ENCODE results near the gene EXOC3L4. TPM values are rescaled to one million over a fixed set of nuclear protein-coding genes. Genes with fewer than 3 reads are reported as not detected.
A peak's percentile ranks its signal among the peaks of the same experiment; 100 is the strongest.

EXOC3L4 gene
- polyA plus RNA-seq, 1 of the 3 experiments (the other 2 are of a cell fraction), result 0.46 TPM

DNA sequence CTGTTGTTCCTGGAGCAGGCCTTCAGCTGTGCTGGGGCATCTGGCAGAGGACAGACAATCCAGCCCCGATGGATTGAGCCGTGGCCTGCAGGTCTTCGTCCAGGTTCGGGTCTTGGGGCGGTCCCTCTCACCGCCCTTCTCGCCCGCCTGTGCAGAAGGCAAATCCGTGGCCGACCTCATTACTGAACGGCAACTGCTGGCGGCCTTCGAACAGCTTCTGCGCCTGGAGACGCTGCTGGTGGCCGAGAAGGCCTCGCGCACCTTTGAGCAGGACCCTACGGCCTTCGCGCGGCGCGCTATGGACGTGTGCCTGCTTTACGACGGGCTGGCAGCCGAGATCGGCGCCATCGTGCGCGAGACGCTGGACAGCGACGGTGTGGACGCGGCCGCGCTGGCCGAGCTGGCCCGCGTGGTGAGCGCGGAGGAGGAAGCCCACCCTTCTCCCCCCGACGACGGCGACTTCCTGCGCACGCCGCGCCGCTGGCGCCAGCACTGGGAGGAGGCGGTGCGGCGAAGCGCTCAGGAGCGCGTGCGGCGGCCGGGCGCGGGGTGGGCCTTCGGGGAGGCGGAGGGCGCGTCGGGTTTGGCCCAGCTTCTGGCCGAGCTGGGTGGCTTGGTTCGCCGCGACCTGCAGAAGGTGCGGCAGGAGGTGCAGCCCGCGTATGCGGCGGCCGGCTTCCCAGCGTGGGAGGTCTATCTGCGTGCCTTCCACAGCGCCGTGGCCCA, 7.6 kb downstream of the EXOC3L4 start:
- no peak for DNase-seq
- no peak overlapping the region for H2AFZ ChIP-seq (ENCODE audit: low read depth)
- no peak overlapping the region for H3K9ac ChIP-seq
- ChIA-PET POLR2A (no interaction called here), CTCF (interaction anchor here (0.7 to 7.8 kb wide), 9 partner anchors 12 to 194 kb away, joined by 3 to 250 read pairs (median 6); no protein-coding TSS in a partner anchor)
- no peaks in the 10 kb centered on the region for H3K36me3 ChIP-seq (replicated peaks in 1 of 2; ENCODE audit: control insufficient read depth in 1 of 2, insufficient read depth in 2 of 2, low read length in 1 of 2)
- no peaks in the 10 kb centered on the region for H3K79me2 ChIP-seq (ENCODE audit: insufficient read depth)
- TF ChIP-seq SIN3A (IDR thresholded peaks at IDR 0.05; ENCODE audit: borderline replicate concordance, low read depth, low read length) (no peak), GATA2 (CRISPR knock-in tag; IDR thresholded peaks at IDR 0.05) (no peak)
- TF ChIP-seq, protein P1, sequence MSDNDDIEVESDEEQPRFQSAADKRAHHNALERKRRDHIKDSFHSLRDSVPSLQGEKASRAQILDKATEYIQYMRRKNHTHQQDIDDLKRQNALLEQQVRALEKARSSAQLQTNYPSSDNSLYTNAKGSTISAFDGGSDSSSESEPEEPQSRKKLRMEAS (IDR thresholded peaks at IDR 0.05; ENCODE audit: low read depth), result no peak
- TF ChIP-seq, protein P2, sequence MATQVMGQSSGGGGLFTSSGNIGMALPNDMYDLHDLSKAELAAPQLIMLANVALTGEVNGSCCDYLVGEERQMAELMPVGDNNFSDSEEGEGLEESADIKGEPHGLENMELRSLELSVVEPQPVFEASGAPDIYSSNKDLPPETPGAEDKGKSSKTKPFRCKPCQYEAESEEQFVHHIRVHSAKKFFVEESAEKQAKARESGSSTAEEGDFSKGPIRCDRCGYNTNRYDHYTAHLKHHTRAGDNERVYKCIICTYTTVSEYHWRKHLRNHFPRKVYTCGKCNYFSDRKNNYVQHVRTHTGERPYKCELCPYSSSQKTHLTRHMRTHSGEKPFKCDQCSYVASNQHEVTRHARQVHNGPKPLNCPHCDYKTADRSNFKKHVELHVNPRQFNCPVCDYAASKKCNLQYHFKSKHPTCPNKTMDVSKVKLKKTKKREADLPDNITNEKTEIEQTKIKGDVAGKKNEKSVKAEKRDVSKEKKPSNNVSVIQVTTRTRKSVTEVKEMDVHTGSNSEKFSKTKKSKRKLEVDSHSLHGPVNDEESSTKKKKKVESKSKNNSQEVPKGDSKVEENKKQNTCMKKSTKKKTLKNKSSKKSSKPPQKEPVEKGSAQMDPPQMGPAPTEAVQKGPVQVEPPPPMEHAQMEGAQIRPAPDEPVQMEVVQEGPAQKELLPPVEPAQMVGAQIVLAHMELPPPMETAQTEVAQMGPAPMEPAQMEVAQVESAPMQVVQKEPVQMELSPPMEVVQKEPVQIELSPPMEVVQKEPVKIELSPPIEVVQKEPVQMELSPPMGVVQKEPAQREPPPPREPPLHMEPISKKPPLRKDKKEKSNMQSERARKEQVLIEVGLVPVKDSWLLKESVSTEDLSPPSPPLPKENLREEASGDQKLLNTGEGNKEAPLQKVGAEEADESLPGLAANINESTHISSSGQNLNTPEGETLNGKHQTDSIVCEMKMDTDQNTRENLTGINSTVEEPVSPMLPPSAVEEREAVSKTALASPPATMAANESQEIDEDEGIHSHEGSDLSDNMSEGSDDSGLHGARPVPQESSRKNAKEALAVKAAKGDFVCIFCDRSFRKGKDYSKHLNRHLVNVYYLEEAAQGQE (IDR thresholded peaks at IDR 0.05; ENCODE audit: low read depth, low read length), result 0 out of 2 replicates have a peak, but pooled peaks have one; percentile 55
- no peaks in the 10 kb centered on the region for H3K9me2 ChIP-seq
- peaks cover 25% of the 10 kb centered on the region for H3K27me3 ChIP-seq (ENCODE audit: insufficient read depth)
- H3K4me2 ChIP-seq, result no peak overlapping the region
- no peak overlapping the region for H3K4me3 ChIP-seq (ENCODE audit: low read depth in 2 of 2, low read length in 1 of 2)
- H3K4me1 ChIP-seq (ENCODE audit: control insufficient read depth in 1 of 2, insufficient read depth in 2 of 2, low read depth in 1 of 2, low read length in 1 of 2), result peaks cover 0 to 6% of the 10 kb centered on the region in 2 experiments; a peak in 1 of 4 replicates
- no peaks in the 10 kb centered on the region for H3K9me3 ChIP-seq
- no peaks in the 10 kb centered on the region for H4K20me1 ChIP-seq (ENCODE audit: insufficient read depth)
- WGBS (ENCODE audit: low lambda C conversion rate), result 82% methylated on average over 44 of the region's 85 CpGs
- no peak overlapping the region for H3K27ac ChIP-seq (ENCODE audit: low read depth in 2 of 2, low read length in 1 of 2)
- H3F3A ChIP-seq (replicated peaks; ENCODE audit: insufficient read depth), result no peaks in the 10 kb centered on the region

DNA sequence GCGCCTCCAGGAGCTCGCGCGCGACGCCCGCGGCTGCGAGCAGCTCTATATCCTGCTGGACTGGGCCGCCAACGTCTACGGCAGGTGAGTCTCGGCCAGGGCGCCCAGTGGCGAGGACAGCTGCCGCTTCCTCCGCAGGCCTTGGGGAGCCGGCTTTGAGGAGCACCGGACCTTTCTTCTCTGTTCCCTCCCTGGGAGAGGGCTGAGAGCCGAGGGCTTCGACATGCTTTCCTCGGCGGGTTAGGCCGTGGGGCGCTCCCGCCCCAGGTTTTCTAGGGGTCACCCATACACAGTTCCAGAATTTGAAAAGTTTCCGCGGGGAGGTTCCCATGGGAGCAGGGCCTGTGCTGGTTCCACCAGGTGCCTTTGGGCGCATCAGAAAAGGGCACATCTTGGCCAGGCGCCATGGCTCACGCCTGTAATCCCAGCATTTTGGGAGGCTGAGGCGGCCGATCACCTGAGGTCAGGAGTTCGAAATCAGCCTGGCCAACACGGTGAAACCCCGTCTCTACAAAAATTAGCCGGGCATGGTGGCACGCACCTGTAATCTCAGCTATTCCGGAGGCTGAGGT, 8.2 kb downstream of the EXOC3L4 start:
- ChIA-PET POLR2A (no interaction called here), CTCF (interaction anchor here (0.7 to 7.8 kb wide), 14 partner anchors 15 to 194 kb away, joined by 3 to 250 read pairs (median 52); partner anchors contain the start of gene TNFAIP2)
- Histone ChIP-seq H3K27me3 (ENCODE audit: insufficient read depth) (peaks cover 25% of the 10 kb centered on the region), H4K20me1 (ENCODE audit: insufficient read depth) (no peaks in the 10 kb centered on the region), H3K79me2 (ENCODE audit: insufficient read depth) (no peaks in the 10 kb centered on the region), H3K27ac (ENCODE audit: low read depth in 2 of 2, low read length in 1 of 2) (no peak overlapping the region), H3K9ac (no peak overlapping the region), H3F3A (replicated peaks; ENCODE audit: insufficient read depth) (no peaks in the 10 kb centered on the region), H3K9me2 (no peaks in the 10 kb centered on the region), H3K4me1 (ENCODE audit: control insufficient read depth in 1 of 2, insufficient read depth in 2 of 2, low read depth in 1 of 2, low read length in 1 of 2) (peaks cover 0 to 6% of the 10 kb centered on the region in 2 experiments; a peak in 1 of 4 replicates), H3K9me3 (no peaks in the 10 kb centered on the region), H2AFZ (ENCODE audit: low read depth) (no peak overlapping the region), H3K4me2 (no peak overlapping the region), H3K36me3 (replicated peaks in 1 of 2; ENCODE audit: control insufficient read depth in 1 of 2, insufficient read depth in 2 of 2, low read length in 1 of 2) (no peaks in the 10 kb centered on the region), H3K4me3 (ENCODE audit: low read depth in 2 of 2, low read length in 1 of 2) (no peak overlapping the region)
- 44% methylated on average over 15 of the region's 39 CpGs for WGBS (ENCODE audit: low lambda C conversion rate)
- DNase-seq, result no peak
- no peak for TF ChIP-seq MEF2A (IDR thresholded peaks at IDR 0.05; ENCODE audit: borderline replicate concordance, low read depth)
- TF ChIP-seq, protein P3, sequence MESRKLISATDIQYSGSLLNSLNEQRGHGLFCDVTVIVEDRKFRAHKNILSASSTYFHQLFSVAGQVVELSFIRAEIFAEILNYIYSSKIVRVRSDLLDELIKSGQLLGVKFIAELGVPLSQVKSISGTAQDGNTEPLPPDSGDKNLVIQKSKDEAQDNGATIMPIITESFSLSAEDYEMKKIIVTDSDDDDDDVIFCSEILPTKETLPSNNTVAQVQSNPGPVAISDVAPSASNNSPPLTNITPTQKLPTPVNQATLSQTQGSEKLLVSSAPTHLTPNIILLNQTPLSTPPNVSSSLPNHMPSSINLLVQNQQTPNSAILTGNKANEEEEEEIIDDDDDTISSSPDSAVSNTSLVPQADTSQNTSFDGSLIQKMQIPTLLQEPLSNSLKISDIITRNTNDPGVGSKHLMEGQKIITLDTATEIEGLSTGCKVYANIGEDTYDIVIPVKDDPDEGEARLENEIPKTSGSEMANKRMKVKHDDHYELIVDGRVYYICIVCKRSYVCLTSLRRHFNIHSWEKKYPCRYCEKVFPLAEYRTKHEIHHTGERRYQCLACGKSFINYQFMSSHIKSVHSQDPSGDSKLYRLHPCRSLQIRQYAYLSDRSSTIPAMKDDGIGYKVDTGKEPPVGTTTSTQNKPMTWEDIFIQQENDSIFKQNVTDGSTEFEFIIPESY (IDR thresholded peaks at IDR 0.05; ENCODE audit: borderline replicate concordance, low read depth), result no peak
- TF ChIP-seq, protein P4, sequence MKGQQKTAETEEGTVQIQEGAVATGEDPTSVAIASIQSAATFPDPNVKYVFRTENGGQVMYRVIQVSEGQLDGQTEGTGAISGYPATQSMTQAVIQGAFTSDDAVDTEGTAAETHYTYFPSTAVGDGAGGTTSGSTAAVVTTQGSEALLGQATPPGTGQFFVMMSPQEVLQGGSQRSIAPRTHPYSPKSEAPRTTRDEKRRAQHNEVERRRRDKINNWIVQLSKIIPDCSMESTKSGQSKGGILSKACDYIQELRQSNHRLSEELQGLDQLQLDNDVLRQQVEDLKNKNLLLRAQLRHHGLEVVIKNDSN (IDR thresholded peaks at IDR 0.05; ENCODE audit: borderline replicate concordance, low read depth), result no peak
- no peak for TF ChIP-seq NFIC (IDR thresholded peaks at IDR 0.05; ENCODE audit: borderline replicate concordance)
- TF ChIP-seq FOXJ3 (CRISPR knock-in tag; IDR thresholded peaks at IDR 0.05), result no peak
- no peak for TF ChIP-seq POLR2AphosphoS5 (IDR thresholded peaks at IDR 0.05; ENCODE audit: low read depth, low read length)
- no peak for TF ChIP-seq TAF1 (IDR thresholded peaks at IDR 0.05; ENCODE audit: borderline replicate concordance, low read depth, low read length)

Data from SK-N-SH (cell line).